GM12875 (cell line): Measurements from ENCODE around the gene MAPK8.

Experiments used
- H3K4me3 ChIP-seq: one replicate; pipeline ENCODE4 v1.5.1; 2011; ENCODE audit warnings: low read depth, low read length, control low read depth
- TF ChIP-seq, protein P1 (sequence below): IDR thresholded peaks from 2 replicates; pipeline ENCODE4 v1.5.1; 2011; ENCODE audit warnings: low read depth, mild to moderate bottlenecking, control low read depth, inconsistent platforms, low read length, moderate library complexity, borderline replicate concordance; ENCODE audit not compliant: insufficient read depth

MAPK8 gene

DNA sequence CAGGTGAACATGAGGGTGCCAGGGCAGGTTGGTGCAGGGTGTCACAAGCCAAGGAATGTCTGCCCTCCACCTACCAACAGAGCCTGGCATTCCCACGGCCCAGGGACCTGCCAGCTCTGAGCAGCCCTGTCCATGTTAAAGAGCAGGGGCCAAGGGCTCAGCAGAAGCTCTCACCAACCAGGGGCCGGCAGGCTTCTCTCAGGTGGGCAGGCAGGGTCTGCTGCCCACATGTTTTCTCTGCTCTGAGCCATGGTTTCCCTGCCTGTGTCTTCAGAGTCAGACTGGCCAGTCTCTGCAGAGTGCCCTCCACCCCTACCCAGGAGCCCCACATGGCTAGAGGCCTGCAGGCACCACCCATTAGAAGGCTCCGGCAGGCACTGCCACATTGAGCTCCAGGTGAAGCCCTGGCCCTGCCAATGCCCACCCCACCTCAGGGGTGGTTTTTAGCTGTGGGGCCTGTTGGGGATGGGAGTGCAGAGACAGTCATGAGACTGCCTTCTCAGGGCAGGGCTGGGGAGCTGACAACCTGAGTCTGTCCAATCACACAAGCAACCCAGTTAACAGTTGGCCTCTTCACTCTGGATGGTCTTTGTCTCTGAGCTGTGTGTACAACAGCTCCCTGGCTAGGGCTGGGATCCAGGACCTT is 162.5 kb downstream of the MAPK8 start:
- H3K4me3 ChIP-seq, result no peak overlapping the region
- TF ChIP-seq, protein P1, sequence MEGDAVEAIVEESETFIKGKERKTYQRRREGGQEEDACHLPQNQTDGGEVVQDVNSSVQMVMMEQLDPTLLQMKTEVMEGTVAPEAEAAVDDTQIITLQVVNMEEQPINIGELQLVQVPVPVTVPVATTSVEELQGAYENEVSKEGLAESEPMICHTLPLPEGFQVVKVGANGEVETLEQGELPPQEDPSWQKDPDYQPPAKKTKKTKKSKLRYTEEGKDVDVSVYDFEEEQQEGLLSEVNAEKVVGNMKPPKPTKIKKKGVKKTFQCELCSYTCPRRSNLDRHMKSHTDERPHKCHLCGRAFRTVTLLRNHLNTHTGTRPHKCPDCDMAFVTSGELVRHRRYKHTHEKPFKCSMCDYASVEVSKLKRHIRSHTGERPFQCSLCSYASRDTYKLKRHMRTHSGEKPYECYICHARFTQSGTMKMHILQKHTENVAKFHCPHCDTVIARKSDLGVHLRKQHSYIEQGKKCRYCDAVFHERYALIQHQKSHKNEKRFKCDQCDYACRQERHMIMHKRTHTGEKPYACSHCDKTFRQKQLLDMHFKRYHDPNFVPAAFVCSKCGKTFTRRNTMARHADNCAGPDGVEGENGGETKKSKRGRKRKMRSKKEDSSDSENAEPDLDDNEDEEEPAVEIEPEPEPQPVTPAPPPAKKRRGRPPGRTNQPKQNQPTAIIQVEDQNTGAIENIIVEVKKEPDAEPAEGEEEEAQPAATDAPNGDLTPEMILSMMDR, result no peak

DNA sequence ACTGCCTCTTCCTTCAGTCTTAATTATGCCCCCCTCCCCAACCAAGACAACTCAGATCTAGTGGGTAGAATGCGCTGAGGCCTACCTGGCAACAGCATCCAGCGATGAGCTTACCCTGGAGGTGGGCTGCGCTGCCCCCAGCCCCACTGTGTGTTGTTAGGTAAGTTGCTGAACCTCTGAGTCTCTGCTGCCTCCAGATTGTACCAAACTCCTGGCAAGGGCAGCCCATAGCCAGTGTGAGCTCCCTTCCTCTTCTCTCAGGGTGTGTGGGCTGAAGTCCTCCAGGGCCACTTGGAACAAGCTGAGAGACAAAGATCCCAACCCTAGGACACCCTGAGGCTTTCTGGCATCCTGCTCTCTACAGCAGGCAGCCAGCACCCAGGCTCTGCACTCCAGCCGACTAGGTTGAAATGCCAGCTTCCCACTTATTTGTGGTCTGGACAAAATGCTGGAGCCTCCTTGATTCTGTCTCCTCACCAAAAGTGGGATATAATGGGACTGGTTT is 163.1 kb downstream of the MAPK8 start:
- no peak overlapping the region for H3K4me3 ChIP-seq
- TF ChIP-seq, protein P1, result no peak

DNA sequence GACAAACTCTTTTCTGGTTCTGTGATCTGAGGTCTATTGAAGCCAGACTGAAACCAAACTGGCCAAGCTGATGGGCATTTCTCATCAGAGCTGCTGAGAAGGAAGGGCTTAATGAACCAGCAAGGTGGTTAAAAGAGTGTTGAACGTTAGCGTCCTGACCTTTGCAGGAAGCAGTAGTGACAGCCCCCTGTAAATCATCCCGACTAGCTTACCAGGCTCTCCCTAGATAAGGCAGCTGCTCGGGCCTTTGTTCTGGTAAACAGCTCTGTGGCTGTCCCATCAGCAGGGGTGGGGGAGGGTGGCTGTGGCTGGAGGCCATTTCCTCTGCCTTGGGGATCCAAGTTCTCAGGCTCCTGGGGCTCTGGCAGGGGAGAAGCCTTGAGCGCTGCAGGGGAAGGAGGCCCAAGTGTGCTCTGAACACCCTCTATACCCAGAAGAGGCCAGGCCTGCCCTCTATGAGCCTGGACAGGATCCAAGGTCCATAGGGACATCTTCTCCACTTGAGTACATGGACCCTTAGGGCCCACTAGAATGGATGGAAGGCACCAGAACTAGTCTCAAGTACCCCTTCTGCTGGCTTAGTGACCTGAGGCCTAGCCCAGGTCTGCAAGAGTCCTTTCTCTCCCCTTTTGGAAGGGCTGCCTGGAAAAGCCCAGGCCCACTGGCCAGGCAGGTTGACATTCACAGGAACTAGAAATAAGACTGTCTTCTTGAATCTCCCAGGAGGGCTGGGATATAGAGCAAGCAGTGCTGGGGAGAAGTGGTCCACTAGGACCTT is 163.8 kb downstream of the MAPK8 start:
- TF ChIP-seq, protein P1, result no peak
- H3K4me3 ChIP-seq, result no peak overlapping the region

DNA sequence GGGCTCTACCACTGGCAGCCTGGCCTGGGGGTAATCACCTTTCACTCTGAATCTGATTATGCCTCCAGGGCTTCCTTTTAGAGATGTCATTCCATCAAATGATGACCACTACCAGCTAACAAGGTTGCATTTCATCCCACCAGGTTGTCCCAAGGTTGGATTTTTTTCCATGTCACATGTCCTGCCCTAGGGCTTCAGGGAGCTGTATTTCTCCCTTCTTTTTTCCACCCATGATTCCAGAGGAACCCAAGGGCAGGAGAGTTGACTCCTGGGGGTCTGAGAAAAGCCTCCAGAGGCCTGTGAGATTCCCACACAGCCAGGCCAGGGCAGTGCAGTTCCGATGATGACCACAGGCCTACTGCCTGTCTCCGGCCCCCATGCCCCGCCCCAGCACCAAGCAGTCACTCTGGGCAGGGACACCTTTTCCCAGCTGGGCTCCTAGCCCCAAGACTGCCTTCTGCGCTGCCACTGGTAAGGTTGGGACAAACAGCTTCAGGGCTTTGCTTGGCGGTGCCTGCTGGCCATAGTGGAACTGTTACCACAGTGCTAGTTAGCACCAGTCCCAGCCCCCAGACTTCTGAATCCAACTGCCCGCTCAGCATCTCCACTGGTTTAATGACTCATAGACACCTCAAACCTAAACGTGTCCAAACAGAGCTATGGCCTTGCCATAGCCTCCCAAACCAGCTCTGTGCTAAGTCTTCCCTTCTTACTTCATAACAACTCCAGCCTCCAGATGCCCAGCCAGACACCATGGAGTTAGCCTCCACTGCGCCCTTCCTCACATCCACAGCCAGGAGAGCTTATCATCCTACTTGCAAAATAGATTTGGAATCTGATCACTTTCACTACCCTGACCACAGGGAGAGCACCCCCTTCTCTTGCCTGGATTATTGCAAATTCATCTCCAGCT is 164.7 kb downstream of the MAPK8 start:
- no peak overlapping the region for H3K4me3 ChIP-seq

DNA sequence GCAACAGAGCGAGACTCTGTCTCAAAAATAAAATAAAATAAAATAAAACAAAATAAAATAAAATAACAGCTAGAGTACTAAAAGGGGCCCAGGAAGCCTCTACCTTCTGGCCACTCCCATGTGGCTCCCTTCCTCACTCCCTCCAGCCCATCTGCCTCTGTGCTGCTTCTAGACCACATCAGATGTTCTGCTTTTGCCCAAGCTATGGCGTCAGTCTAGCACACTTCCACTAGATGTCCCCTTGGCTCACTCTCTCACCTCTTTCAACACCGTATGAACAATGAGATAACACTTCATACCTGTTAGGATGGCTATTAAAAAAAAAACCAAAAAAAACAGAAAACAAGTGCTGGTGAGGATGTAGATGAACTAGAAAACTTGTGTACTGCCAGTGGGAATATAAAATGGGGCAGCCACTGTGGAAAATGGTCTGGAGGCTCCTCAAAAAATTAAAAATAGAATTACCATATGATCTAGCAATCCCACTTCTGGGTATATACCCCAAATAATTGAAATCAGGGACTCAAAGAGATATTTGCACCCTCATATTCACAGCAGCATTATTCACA is 166.1 kb downstream of the MAPK8 start:
- TF ChIP-seq, protein P1, result no peak
- no peak overlapping the region for H3K4me3 ChIP-seq

More for the DNA sequence above, 164.7 kb downstream of the MAPK8 start:
- TF ChIP-seq, protein P1, result no peak

DNA sequence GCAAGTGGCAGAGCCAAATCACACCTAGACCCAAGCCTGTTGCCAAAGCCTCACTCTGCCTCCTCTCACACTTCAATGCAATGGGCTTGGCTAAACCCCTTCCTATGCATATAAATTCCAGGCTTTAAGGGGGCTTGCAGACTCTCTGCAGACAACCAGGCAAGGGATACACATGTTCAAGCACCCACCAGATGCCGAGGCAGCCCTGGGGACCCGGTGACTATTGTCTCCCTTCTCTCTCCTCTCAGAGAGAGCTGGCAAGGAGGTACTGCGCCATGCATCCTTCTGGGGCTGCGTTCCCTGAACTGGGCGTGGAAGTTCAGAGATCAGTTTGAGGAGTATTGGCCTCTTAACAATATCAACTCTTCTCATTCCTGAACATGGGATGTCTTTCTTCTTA is 167.2 kb downstream of the MAPK8 start:
- TF ChIP-seq, protein P1, result no peak
- no peak overlapping the region for H3K4me3 ChIP-seq
